ACC112 (cell line): ENCODE data around the gene LIN7B.
"Not testable (repeated sequence)": the region's sequence is repeated elsewhere in the genome, so short reads cannot be mapped to it uniquely, and the experiment has no call there.

Experiments
- H2AFZ ChIP-seq: fragments of 200-600 bp; sonication (generic); one replicate; pipeline ENCODE4 v1.6.0; 2017; ENCODE audit warnings: antibody characterized with exemption, low read length; ENCODE audit not compliant: unreplicated experiment
- H3K27ac ChIP-seq: fragments of 200-600 bp; sonication (generic); 2 replicates; pipeline ENCODE4 v1.5.1; 2014; ENCODE audit warnings: low read depth, mild to moderate bottlenecking, antibody characterized with exemption, low read length, moderate library complexity
- H3K27me3 ChIP-seq: fragments of 200-600 bp; sonication (generic); 2 replicates; pipeline ENCODE4 v1.6.1; 2014; ENCODE audit warnings: mild to moderate bottlenecking, antibody characterized with exemption, low read length, moderate library complexity, mixed read lengths; ENCODE audit not compliant: insufficient read depth
- H3K36me3 ChIP-seq: fragments of 200-600 bp; sonication (generic); 2 replicates; pipeline ENCODE4 v1.6.1; 2016; ENCODE audit warnings: mild to moderate bottlenecking, antibody characterized with exemption, low read length, moderate library complexity, mixed read lengths; ENCODE audit not compliant: insufficient read depth
- H3K4me1 ChIP-seq: fragments of 200-600 bp; sonication (generic); one replicate; pipeline ENCODE4 v1.6.1; 2016; ENCODE audit warnings: low read length, mixed read lengths; ENCODE audit not compliant: insufficient read depth, unreplicated experiment, control insufficient read depth
- H3K4me3 ChIP-seq: fragments of 200-600 bp; sonication (generic); 2 replicates; pipeline ENCODE4 v1.5.1; 2014; ENCODE audit warnings: mild to moderate bottlenecking, low read depth, low read length
- H3K79me2 ChIP-seq: fragments of 200-600 bp; sonication (generic); one replicate; pipeline ENCODE4 v1.6.0; 2016; ENCODE audit warnings: low read length; ENCODE audit not compliant: control insufficient read depth, unreplicated experiment, insufficient read depth

LIN7B gene

DNA sequence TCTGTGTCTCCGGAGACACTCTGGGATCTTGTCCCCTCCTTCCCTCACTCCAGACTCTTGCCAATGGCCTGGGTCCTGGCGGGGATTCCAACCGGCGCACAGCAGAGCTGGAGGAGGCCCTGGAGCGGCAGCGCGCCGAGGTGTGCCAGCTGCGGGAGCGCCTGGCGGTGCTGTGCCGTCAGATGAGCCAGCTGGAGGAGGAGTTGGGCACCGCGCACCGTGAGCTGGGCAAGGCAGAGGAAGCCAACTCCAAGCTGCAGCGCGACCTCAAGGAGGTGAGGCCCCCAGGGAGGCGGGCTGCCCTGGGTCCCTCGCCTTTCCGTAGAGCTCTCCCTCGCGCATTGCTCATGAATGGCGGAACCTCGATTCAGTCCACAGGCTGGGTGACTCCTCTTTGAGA is 16.2 kb downstream of the LIN7B start:
- no peak overlapping the region for H3K27ac ChIP-seq
- no peak overlapping the region for H2AFZ ChIP-seq
- H3K27me3 ChIP-seq = no peaks in the 10 kb centered on the region
- no peak overlapping the region for H3K4me3 ChIP-seq
- no peaks in the 10 kb centered on the region for H3K4me1 ChIP-seq
- H3K79me2 ChIP-seq = no peaks in the 10 kb centered on the region
- no peaks in the 10 kb centered on the region for H3K36me3 ChIP-seq

GRCh38 chr19:49132974-49133609 is 18.9 kb downstream of the LIN7B start:
- Histone ChIP-seq H3K27me3 (no peaks in the 10 kb centered on the region), H3K27ac (no peak overlapping the region), H3K79me2 (no peaks in the 10 kb centered on the region), H3K4me1 (no peaks in the 10 kb centered on the region), H3K4me3 (peak overlapping the region; percentile 17; the same call in 1 of the 2 replicates), H2AFZ (no peak overlapping the region), H3K36me3 (no peaks in the 10 kb centered on the region)

DNA sequence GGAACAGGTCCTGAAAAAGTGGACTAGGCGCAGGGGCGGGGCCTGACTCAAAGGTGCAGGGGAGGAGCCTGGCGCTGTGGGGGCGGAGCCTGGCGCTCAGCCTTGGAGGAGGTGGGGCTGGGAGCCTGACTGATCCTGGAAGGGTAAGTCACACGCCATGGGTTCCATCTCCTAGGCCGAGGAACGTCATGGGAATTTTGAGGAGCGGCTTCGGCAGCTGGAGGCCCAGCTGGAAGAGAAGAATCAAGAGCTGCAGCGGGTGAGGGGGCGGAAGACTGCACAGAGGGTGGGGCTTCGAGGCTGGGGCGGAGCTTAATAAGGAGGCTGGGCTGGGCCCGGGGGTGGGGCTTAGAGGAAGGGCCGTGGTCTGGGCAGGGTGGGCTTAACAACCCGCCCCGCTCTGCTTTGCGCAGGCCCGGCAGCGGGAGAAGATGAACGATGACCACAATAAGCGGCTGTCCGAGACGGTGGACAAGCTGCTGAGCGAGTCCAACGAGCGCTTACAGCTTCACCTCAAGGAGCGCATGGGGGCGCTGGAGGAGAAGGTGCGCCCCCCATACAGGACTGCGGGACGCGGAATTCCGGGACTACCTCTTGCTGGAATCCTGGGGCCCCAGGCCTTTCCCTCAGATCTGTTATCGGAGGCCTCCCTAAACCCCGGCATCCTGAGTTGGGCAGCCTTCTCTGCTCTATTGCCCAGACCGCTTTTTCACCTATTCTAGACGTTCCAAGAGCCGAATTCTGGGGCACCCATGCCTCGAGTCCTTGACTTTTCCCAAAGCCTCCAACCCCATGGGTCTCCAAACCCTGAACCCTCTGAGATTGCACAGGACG is 19.7 kb downstream of the LIN7B start:
- no peaks in the 10 kb centered on the region for H3K79me2 ChIP-seq
- H3K4me1 ChIP-seq = no peaks in the 10 kb centered on the region
- H2AFZ ChIP-seq = no peak overlapping the region
- H3K4me3 ChIP-seq = peak overlapping the region; percentile 17; the same call in 1 of the 2 replicates
- H3K27me3 ChIP-seq = no peaks in the 10 kb centered on the region
- no peak overlapping the region for H3K27ac ChIP-seq
- H3K36me3 ChIP-seq = no peaks in the 10 kb centered on the region

DNA sequence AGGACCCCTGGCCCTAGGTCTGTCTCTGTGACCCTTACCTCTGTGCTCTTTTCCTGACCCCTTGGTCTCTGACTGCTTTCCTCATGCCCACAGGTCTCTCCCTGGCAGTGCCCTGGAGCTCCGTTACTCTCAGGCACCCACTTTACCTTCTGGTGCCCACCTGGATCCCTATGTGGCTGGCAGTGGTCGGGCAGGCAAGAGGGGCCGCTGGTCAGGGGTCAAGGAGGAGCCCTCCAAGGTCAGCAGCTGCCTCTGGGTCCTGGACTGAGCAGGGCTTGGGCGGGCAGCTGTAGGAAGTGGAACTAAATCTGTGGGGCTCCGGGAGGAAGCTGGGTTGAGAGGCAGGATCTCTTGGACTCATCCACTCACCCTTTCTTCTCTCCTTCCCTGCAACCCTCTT is 21.5 kb downstream of the LIN7B start:
- H3K36me3 ChIP-seq = no peaks in the 10 kb centered on the region
- no peak overlapping the region for H2AFZ ChIP-seq
- no peaks in the 10 kb centered on the region for H3K79me2 ChIP-seq
- no peak overlapping the region for H3K27ac ChIP-seq
- no peaks in the 10 kb centered on the region for H3K27me3 ChIP-seq
- H3K4me3 ChIP-seq = no peak overlapping the region
- H3K4me1 ChIP-seq = no peaks in the 10 kb centered on the region

- Histone ChIP-seq H3K27me3 (no peaks in the 10 kb centered on the region), H3K4me1 (no peaks in the 10 kb centered on the region), H2AFZ (no peak overlapping the region), H3K4me3 (no peak overlapping the region), H3K36me3 (no peaks in the 10 kb centered on the region), H3K79me2 (no peaks in the 10 kb centered on the region), H3K27ac (no peak overlapping the region)
Observed at GRCh38 chr19:49136771-49137171, 22.6 kb downstream of the LIN7B start.

GRCh38 chr19:49140951-49141350 is 26.8 kb downstream of the LIN7B start:
- Histone ChIP-seq H3K27ac (no peak overlapping the region), H3K4me1 (no peaks in the 10 kb centered on the region), H3K79me2 (no peaks in the 10 kb centered on the region), H3K36me3 (no peaks in the 10 kb centered on the region), H2AFZ (no peak overlapping the region), H3K4me3 (no peak overlapping the region), H3K27me3 (no peaks in the 10 kb centered on the region)

GRCh38 chr19:49141352-49141751 is 27.2 kb downstream of the LIN7B start:
- Histone ChIP-seq H3K79me2 (no peaks in the 10 kb centered on the region), H3K27me3 (no peaks in the 10 kb centered on the region), H2AFZ (no peak overlapping the region), H3K36me3 (no peaks in the 10 kb centered on the region), H3K4me1 (no peaks in the 10 kb centered on the region), H3K4me3 (no peak overlapping the region), H3K27ac (no peak overlapping the region)

DNA sequence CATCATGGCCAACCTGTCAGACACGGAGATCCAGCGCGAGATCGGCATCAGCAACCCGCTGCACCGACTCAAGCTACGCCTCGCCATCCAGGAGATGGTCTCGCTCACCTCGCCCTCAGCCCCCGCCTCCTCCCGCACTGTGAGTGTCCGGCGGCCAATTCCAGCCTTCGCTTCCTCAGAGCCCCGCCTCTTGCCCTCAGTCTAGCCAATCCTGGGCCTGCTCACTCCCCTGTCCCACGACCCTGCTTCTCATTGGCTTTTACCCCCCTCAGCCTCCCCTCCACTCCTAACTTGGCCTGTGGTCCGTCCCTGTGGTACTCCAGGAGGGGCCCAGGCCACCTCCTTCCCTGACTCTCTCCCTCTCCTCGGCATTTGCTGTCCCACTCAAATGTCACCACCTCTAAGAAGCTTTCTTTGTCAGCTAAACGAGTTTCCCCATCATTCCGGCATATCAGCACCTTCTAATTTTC is 28.7 kb downstream of the LIN7B start:
- no peaks in the 10 kb centered on the region for H3K27me3 ChIP-seq
- no peak overlapping the region for H2AFZ ChIP-seq
- peak overlapping the region; percentile 90 for H3K4me3 ChIP-seq
- H3K79me2 ChIP-seq = no peaks in the 10 kb centered on the region
- H3K27ac ChIP-seq = no peak overlapping the region
- H3K36me3 ChIP-seq = no peaks in the 10 kb centered on the region
- no peaks in the 10 kb centered on the region for H3K4me1 ChIP-seq

DNA sequence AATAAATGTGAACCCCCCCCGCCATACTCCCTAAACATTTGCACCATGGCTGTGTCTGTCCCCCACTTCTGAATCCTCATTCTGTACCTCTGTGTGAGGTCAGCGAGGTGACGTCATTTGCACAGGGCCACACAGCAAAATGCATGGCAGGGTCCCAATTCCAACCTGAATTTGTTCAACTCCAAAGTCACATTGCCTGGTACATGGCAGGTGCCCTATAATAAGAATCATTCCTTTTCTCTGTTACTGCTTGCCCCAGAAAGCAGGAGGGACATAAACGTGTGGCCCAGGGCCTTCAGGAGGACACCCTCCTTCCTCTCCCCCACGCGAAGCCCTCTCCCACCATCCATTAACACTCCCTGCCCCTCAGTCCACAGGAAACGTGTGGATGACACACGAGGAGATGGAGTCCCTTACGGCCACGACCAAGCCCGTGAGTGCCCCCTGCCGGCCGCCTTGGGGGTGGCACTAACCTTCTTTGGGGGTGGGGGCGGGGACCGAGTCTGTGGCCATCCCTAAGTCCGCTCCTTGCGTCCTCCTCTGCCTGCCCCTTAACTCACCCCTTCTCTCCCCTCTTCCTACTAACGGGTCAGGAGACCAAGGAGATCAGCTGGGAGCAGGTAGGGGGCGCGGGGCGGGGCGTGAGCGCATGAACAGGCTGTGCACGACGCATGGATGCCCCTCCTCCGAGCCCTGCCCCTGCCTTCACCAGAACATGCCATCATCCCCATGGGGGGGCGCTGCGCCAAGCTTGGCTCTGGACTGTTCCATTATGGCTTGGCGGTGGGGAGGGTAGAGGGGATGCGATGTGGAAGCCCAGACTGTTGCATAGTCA is 31.6 kb downstream of the LIN7B start:
- H3K4me1 ChIP-seq = no peaks in the 10 kb centered on the region
- H3K79me2 ChIP-seq = no peaks in the 10 kb centered on the region
- H3K27ac ChIP-seq = no peak overlapping the region
- no peaks in the 10 kb centered on the region for H3K27me3 ChIP-seq
- H2AFZ ChIP-seq = no peak overlapping the region
- H3K4me3 ChIP-seq = peak overlapping the region; percentile 68
- H3K36me3 ChIP-seq = no peaks in the 10 kb centered on the region

DNA sequence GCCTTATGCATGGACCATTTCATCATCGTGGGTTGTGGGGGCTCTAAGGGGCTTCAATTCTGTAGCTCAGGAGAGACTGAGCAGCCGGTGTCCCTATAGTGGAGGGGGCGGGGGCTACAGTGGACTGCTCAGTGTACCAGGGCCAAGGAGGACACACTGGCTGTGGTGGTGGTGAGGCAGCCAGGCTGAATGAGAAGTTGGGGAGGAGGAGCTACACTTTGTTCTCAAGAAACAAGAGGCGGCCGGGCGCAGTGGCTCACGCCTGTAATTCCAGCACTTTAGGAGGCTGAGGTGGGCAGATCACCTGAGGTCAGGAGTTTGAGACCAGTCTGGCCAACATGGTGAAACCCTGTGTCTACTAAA is 32.2 kb downstream of the LIN7B start:
- not testable (repeated sequence) for H3K27me3 ChIP-seq, H3K36me3 ChIP-seq, H3K79me2 ChIP-seq, H3K27ac ChIP-seq, H3K4me1 ChIP-seq, H2AFZ ChIP-seq
- H3K4me3 ChIP-seq = peak overlapping the region; percentile 68
